Heart right ventricle (tissue), 16 donors: ENCODE measurements around the gene METTL26. TPM values are rescaled to one million over a fixed set of nuclear protein-coding genes. Genes with fewer than 3 reads are reported as not detected.

ENCODE experiments used
- ATAC-seq, 8 donors: fragments of 200-7000 bp; cut with Tn5 transposase; one replicate each; pipeline ENCODE4 v1.9.1; 2020; ENCODE audit warnings: mild to moderate bottlenecking in 8 of 8, moderate library complexity in 8 of 8, moderate number of reproducible peaks in 1 of 8
- DNase-seq, 2 donors: peaks; one replicate each; pipeline ENCODE4 v3.0.0-alpha.2; 2020
- H3K27ac ChIP-seq, 10 donors: fragments of 200-600 bp; sonication (generic) in 2 of 10; one replicate each; pipeline versions ENCODE4 v1.5.0 to v1.8.0; 2020 to 2022; ENCODE audit warnings: mild to moderate bottlenecking in 3 of 10
- H3K27me3 ChIP-seq, 7 donors: fragments of 200-600 bp; one replicate each; pipeline ENCODE4 v1.8.0; 2021 to 2022; ENCODE audit warnings: mild to moderate bottlenecking in 2 of 7
- H3K36me3 ChIP-seq, 9 donors: fragments of 200-600 bp; sonication (generic) in 1 of 9; one replicate each; pipeline versions ENCODE4 v1.5.0 to v1.8.0; 2020 to 2022; ENCODE audit warnings: mild to moderate bottlenecking in 2 of 9
- H3K4me1 ChIP-seq, 9 donors: fragments of 200-600 bp; sonication (generic) in 1 of 9; one replicate each; pipeline versions ENCODE4 v1.5.0 to v1.8.0; 2020 to 2022; ENCODE audit warnings: mild to moderate bottlenecking in 4 of 9
- H3K4me3 ChIP-seq, 10 donors: fragments of 200-600 bp; sonication (generic) in 2 of 10; one replicate each; pipeline versions ENCODE4 v1.5.0 to v1.8.0; 2020 to 2022; ENCODE audit warnings: mild to moderate bottlenecking in 7 of 10, moderate library complexity in 2 of 10
- H3K9me3 ChIP-seq, 11 donors: fragments of 200-600 bp in 10 of 11; sonication (generic) in 2 of 11; one replicate each; pipeline versions ENCODE4 v1.5.0 to v1.8.0; 2013 to 2022; ENCODE audit warnings: mild to moderate bottlenecking in 2 of 11, control low read depth in 1 of 11, moderate library complexity in 1 of 11
- WGBS, 2 donors: extraction: QIAGEN DNeasy Blood & Tissue Kit; methylation state at CpG; one replicate each; pipeline ENCODE4 v1.1.7; 2013; ENCODE audit warnings: inconsistent platforms in 1 of 2; 5-methylcytosine and 5-hydroxymethylcytosine counted together
- intact Hi-C, 10 donors: fragments of 100-400 bp; cut with DNase I; formaldehyde crosslinking; loops; one replicate each; pipeline versions ENCODE4 v1.11.1 to v1.14.2; 2022
- polyA plus RNA-seq, 2 donors: library from polyadenylated mRNA; stranded (reverse); fragments of 200-250 nt; gene quantifications; one replicate each; pipeline ENCODE4 v1.2.3, GENCODE V29; 2013
- total RNA-seq, 10 donors: library from RNA; stranded (reverse); fragmentation: NEBNext Ultra II Directional in 3 of 10; extraction: Animal tissue kit (Norgen Biotek cat#: 25700) in 3 of 10; gene quantifications; one replicate each; pipeline versions ENCODE4 v1.2.1 to v1.2.4, GENCODE V29; 2021 to 2023
- TF ChIP-seq, protein P1 (sequence below), 9 donors: fragments of 200-600 bp; sonication (generic) in 2 of 9; IDR thresholded peaks; one replicate each; pipeline versions ENCODE4 v1.5.0 to v1.8.0; 2021 to 2022; ENCODE audit warnings: antibody characterized with exemption in 9 of 9, mild to moderate bottlenecking in 5 of 9, moderate library complexity in 1 of 9
- donor health status: Arrhythmogenic right ventricular cardiomyopathy.
- donor health status: ischemic (EF 13 %, LVEDD 7.1; RV severe dilation, severe dysfunction).
- donor health status: healthy with polysubstance abuse.
- donor health status: DM: no; HTN: yes; CAD: no.
- donor health status: DM: no; HTN: no; CAD: no.
- donor health status: ischemic (EF 25% LVEDD 6.9; RV normal size, moderate dysfunction).
- donor health status: ischemic (EF 25% LVEDD 5.7; RV mildly dilated, moderate dysfunction).
- donor health status: healthy.
- donor health status: DM: yes; HTN: yes; CAD: no.
- donor health status: Ischemic cardiomyopathy.
- donor health status: ischemic (EF 35%, LVEDD 5.7; RV mildly dilated, moderate dysfunction).
- donor health status: nonischemic (EF 11% LVEDD 7.7; RV severe dilation, severe dysfunction).
- donor health status: DM: yes; HTN: yes; CAD: no.
- donor health status: PGD.
- donor health status: ischemic (EF 29% LVEDD 5.4; RV normal size, mild dysfunction).
- donor health status: nonischemic (EF 23%, LVEDD 6.1; RV moderate dilation, normal function).

METTL26 gene
- total and polyA plus RNA-seq, 12 donors: 34.5 to 237 (median 44.8) TPM

DNA sequence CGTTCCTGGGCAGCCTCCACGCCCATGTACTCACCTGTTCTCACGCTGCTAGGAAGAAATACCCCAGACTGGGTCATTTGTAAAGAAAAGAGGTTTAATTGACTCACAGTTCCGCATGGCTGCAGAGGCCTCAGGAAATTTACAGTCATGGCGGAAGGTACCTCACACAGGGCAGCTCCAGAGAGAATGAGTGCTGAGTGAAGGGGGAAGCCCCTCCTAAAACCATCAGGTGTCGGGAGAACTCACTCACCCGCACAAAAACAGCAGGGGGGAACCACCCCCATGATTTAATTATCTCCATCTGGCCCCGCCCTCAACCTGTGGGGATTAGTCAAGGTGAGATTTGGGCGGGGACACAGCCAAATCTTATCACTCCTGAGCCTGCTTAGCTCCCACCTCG is 28.1 kb downstream of the METTL26 start:
- DNase-seq: no peak
- WGBS, 2 donors: 86 to 89% methylated on average over 10 of the region's 10 CpGs
- no peak for ATAC-seq
- TF ChIP-seq, protein P1, sequence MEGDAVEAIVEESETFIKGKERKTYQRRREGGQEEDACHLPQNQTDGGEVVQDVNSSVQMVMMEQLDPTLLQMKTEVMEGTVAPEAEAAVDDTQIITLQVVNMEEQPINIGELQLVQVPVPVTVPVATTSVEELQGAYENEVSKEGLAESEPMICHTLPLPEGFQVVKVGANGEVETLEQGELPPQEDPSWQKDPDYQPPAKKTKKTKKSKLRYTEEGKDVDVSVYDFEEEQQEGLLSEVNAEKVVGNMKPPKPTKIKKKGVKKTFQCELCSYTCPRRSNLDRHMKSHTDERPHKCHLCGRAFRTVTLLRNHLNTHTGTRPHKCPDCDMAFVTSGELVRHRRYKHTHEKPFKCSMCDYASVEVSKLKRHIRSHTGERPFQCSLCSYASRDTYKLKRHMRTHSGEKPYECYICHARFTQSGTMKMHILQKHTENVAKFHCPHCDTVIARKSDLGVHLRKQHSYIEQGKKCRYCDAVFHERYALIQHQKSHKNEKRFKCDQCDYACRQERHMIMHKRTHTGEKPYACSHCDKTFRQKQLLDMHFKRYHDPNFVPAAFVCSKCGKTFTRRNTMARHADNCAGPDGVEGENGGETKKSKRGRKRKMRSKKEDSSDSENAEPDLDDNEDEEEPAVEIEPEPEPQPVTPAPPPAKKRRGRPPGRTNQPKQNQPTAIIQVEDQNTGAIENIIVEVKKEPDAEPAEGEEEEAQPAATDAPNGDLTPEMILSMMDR (IDR thresholded peaks at IDR 0.05): no peak
- peaks cover 0 to 6% (median 0%) of the 10 kb centered on the region in 9 donors for H3K4me1 ChIP-seq
- intact Hi-C loops: no loop called here
- H3K27ac ChIP-seq: no peak overlapping the region
- H3K27me3 ChIP-seq: no peaks in the 10 kb centered on the region
- no peaks in the 10 kb centered on the region for H3K36me3 ChIP-seq
- H3K4me3 ChIP-seq: no peak overlapping the region
- H3K9me3 ChIP-seq: peaks cover 0 to 6% (median 0%) of the 10 kb centered on the region in 11 donors

DNA sequence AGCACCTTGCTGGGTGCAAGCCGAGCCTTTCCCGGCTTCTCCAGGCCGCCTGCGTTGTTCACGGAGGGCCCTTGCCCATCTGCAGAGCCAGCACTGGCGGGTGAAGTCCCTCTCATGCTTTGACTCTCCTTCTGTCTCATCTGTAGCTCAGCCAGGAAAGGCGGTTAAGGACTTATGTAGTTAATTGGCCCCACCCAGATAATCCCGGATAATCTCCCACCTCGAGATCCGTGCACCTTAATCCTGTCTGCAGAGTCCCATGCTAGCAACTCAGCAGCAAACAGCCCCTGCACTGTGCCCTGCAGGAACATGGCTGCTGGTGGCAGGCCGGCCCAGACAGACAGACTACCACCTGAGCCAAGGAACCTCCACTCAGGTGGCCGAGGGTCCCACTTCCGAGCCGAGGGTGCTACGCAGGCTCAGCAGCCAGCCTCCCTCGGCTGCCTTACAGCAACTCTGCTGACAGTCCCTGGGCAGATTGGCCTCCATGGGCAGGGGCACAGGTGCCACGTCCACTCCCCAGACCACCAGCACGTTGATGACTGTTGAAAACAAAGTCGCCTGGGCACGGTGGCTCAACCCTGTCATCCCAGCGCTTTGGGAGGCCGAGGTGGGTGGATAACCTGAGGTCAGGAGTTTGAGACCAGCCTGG is 29.3 kb downstream of the METTL26 start:
- H3K9me3 ChIP-seq: peaks cover 0 to 6% (median 0%) of the 10 kb centered on the region in 11 donors
- intact Hi-C loops: no loop called here
- DNase-seq (no peak), ATAC-seq (no peak)
- TF ChIP-seq, protein P1 (IDR thresholded peaks at IDR 0.05): no peak
- no peak overlapping the region for H3K27ac ChIP-seq
- H3K36me3 ChIP-seq: no peaks in the 10 kb centered on the region
- no peak overlapping the region for H3K4me3 ChIP-seq
- 94% methylated on average over 22 of the region's 22 CpGs for WGBS, 2 donors
- peaks cover 0 to 6% (median 0%) of the 10 kb centered on the region in 9 donors for H3K4me1 ChIP-seq
- H3K27me3 ChIP-seq: no peaks in the 10 kb centered on the region

DNA sequence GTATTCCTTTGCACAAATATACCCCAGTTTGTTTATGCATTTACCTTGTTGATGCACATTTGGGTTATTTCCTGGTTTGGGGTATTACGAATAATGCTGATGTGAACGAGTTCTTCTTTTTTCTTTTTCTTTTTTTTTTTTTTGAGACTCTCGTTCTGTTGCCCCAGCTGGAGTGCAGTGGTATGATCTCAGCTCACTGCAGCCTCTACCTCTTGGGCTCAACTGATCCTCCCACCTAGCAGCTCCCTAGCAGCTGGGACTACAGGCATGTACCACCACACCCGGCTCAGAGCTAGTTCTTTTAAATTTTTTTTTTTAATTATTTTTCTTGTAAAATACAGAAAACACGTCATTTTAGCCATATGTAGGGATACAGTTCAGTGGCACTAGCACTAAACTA is 32.2 kb downstream of the METTL26 start:
- Histone ChIP-seq H3K9me3 (peaks cover 0 to 6% (median 0%) of the 10 kb centered on the region in 11 donors), H3K4me3 (no peak overlapping the region), H3K27ac (no peak overlapping the region), H3K36me3 (peaks cover 0 to 13% (median 3%) of the 10 kb centered on the region in 9 donors), H3K27me3 (no peaks in the 10 kb centered on the region), H3K4me1 (no peaks in the 10 kb centered on the region)
- DNase-seq (no peak), ATAC-seq (no peak)
- TF ChIP-seq, protein P1 (IDR thresholded peaks at IDR 0.05): no peak
- intact Hi-C loops: no loop called here
- 86 to 88% methylated on average over 5 of the region's 5 CpGs for WGBS, 2 donors

DNA sequence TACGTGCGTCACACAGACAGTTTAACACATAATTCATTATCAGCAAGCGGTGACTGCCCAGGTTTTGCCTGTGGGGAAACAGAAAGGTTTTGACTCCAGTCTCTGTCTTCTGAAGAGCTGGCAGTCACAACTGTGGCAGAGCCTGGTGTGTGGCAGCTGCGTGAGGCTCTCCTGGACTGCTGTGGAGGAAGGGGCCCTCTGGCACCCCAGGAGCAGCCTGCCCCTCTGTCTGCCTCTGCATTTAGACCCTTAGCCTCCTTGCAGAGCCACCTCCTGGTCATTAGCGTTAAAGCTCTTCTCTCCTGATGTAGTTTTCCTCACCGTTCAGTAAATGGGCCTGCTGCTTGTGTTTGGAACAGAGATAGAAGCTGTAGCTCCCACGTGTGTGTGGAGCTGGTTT is 35.3 kb downstream of the METTL26 start:
- Histone ChIP-seq H3K27me3 (no peaks in the 10 kb centered on the region), H3K36me3 (peaks cover 0 to 21% (median 3%) of the 10 kb centered on the region in 9 donors), H3K4me1 (peaks cover 0 to 6% (median 0%) of the 10 kb centered on the region in 9 donors), H3K27ac (no peak overlapping the region), H3K9me3 (peaks cover 0 to 6% (median 0%) of the 10 kb centered on the region in 11 donors), H3K4me3 (no peak overlapping the region)
- intact Hi-C loops: no loop called here
- ATAC-seq (no peak), DNase-seq (no peak)
- WGBS, 2 donors: 53 to 57% methylated on average over 7 of the region's 7 CpGs
- TF ChIP-seq, protein P1 (IDR thresholded peaks at IDR 0.05): peak in 2 of 9 donors; percentile 13 to 15
